ENCODE measurements around the gene ESPNL.

ESPNL gene

GRCh38 chr2:238144262-238144661, 44.1 kb downstream of the ESPNL start:
- DNase-seq, result no peak

GRCh38 chr2:238145046-238145445, 44.9 kb downstream of the ESPNL start:
- DNase-seq, result no peak

- DNase-seq, result no peak
These were observed 45.7 kb downstream of the ESPNL start for GRCh38 chr2:238145851-238146250.

DNA sequence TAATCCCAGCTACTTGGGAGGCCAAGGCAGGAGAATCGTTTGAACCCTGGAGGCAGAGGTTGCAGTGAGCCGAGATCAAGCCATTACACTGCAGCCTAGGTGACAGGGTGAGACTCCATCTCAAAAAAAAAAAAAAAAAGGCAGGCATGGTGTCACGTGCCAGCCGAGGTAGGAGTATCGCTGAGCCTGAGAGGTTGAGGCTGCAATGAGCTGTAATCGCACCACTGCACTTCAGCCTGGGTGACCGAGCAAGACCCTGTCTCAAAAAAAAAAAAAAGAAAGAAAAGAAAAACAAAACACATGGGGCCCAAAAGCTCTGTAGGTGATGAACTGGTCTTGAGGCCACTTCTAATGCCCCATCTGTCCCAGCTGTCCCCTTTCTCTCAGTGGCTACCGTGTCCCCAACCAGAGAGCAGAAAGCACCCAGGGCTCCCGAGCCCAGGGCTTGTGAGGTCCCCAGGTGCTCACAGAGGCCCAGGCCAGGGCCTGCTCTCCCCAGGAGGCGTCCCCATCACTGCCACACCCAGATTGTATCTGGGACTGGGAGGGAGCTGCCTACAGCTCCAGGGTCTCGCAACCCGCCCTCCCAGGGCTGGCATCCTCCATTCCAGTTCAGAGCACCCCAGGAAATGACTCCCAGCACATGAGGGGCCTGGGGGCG, 46.9 kb downstream of the ESPNL start:
- DNase-seq, result no peak

DNA sequence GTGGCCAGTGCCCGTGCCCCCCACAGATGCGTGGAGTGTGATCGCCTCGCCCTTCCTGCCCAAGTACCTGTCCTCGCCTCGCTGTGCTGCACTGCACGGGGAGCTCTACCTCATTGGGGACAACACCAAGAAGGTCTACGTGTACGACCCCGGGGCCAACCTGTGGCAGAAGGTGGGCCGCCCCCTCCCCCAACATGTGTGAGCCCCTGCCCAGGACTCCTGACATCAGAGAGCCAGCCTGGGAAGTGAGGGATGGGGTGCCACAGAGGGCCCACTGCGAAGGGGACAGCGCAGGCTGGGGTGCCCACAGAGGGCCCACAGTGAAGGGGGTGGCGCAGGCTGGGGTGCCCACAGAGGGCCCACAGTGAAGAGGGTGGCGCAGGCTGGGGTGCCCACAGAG, 48.8 kb downstream of the ESPNL start:
- DNase-seq, result no peak

- no peak for DNase-seq
These were observed 49.9 kb downstream of the ESPNL start for GRCh38 chr2:238149841-238150572.

- no peak for DNase-seq
These were observed 50.5 kb downstream of the ESPNL start for GRCh38 chr2:238150686-238151085.

DNA sequence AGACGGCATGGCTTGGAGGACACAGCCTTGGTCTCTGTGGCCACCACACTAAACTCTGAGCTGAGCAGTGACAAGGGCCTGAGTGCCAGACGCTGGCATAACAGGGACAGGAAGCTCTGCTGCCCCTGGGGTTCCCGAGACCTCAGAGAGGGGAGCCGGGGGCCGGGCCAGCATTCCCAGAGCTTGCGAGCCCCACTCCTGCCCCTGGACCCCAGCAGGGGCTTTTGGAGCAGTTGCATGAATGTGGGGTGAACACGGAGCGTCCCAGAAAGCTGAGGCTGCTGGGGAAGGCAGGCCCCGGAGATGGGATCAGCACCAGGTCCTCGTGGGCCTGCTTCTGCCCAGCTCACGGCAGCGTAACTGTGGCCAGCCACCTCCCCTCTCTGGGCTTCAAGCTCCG, 51.1 kb downstream of the ESPNL start:
- no peak for DNase-seq

GRCh38 chr2:238151628-238152235, 51.6 kb downstream of the ESPNL start:
- no peak for DNase-seq

GRCh38 chr2:238152771-238153688, 52.9 kb downstream of the ESPNL start:
- DNase-seq, result no peak

DNA sequence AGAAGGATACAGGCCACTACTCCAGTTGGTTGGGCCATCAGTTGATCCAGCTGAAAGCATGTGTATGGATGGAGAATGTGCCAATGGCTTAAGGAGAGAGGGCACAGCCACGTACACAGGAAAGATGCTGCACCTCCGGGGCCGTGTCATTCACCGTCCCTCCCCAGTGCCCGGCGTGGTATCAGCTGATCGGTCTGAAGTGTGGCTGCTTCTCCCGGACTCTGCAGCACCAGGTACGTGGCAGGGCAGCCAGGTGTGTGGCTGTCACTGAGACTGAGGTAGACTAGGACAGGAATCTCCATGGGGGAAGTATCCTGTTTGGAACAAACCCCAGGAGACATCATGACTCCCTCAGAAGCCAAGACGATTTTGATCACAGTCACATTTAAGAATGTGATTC, 54.4 kb downstream of the ESPNL start:
- DNase-seq, result no peak

DNA sequence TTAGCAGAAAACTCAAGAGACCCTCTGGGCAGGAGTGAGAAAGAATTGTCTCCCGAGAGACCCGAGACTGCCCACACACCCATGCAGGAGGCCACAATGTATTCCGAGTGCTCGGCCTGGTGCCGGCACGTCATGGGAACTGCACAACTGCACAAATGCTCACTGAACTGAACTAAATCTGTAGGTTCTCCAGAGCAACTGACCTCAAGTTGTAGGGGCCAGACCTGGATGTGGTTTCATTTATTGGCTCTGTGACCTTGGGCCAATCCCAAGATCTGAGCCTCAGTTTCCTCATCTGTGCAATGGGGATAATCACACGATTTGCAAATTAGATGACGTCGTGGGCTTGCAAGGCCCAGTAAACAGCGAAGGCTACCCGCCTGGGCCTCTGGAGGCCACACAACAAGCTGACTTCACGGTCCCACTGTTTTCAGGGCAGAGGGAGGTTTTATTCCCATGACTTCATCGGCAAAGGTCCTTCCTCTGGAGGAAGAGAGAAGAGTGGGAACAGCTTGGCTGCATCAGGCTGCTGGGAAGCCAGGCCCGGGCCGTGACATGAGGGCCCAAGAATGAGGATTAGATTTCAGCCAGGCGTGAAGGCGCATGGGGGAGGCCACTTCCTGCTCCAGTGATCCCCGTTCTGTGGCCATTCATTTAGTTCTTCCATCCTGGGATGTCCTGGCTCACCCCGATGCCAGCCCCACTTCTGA, 55.1 kb downstream of the ESPNL start:
- DNase-seq, result no peak

DNA sequence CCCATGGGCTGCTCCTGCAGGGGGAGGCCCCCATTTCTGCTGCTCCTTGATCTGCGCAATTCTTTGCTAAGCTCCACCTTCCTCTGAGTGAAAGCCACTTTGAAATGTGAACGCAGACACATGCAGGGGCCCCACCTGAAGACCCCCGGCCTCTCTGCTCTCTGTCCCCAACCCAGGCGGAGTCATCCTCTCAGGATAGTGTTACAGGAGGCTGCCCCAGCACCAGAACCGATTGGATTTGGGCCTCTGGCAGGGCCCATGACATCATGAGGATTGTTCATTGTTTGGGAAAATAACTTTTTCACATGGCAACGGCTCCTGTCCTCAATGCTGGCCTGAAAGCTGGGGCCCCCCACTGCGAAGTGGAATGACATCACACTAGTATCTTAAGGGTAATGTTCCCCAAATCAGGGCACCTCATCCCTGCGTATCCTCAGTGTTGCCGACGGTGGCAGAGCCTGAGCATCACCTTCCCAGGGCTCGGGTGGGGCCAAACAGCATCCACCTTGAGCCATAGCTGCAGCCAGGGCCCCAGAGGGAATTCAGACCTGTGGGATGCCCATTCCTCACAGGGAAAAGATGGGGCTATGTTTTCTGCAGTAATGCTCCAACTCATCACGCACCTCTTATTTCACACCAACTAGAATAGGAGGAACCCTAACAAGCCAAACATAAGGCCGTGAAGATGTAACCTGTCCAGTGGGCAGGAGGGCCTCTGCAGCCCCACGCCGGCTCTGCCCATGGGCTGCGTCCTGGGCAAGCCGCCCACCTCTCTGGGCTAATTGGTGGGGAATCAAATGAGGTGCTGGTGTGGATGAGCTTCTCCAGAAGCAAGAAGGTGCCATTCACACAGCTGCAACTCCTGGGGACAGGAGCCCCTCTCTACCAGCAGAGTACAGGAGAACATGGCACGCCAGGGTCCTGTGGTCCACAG, 55.9 kb downstream of the ESPNL start:
- no peak for DNase-seq

- no peak for DNase-seq
These were observed 57.4 kb downstream of the ESPNL start for GRCh38 chr2:238157506-238158017.

- DNase-seq, result no peak
These were observed 57.9 kb downstream of the ESPNL start for GRCh38 chr2:238158018-238158508.

DNA sequence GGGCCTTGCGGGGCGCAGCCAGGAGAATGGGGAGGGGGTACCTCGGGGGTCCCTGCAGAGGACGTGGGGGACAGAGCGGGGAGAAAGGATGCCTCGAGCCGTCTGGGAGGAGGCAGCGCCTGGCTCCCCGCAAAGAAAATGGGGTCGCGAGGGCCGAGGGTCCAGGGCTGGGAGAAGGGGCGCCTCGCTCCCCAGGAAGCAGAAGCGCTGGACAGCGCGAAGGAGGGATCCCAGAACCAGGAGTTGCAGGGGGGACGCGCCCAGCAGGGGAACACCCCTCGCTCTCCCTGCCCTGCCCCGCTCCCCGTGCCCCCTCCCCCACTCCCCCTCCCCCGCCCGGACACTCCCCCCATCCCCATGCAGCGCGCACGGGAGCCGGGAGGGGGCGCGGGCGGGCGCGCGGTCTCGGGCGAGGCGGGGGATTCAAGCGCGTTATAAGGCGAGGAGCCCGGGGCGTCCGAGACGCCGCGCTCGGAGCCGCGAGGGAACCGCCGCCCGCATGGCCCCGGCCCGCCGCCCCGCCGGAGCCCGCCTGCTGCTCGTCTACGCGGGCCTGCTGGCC, 58.5 kb downstream of the ESPNL start, which contains the start of gene ERFE:
ERFE (plus strand) TSS at position 462 of the 562 bp plus-strand sequence; CDS start at position 500, 38 bp downstream.
- no peak for DNase-seq

- no peak for DNase-seq
These were observed 59.0 kb downstream of the ESPNL start for GRCh38 chr2:238159071-238159539.

DNA sequence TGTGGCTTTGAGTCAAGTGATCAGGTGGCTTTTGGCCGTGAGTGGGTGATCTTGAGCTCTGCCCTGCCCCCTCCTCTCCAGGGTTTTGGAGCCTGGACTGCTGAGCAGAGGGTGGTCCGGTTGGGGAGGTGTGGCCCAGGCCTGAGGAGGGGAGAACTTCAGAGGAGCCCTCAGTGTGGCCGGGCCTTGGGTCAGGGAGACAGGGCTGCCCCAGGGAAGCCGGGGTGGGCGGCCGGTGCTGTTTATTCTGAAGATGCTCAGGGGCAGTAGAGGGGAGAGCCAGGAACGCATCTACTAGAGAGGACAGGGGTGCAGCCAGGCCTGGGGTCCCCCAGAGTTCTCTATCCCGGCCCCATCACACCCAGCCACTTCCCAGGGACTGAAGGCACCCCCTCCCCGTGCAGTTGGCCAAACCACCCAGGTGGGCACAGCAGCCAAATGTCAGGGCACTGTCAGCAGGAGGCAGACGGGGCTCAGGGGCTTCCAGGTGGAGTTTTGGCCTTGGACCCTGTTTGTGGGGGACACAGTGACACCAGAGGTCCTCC, 59.6 kb downstream of the ESPNL start:
- DNase-seq, result no peak

GRCh38 chr2:238160206-238161129, 60.3 kb downstream of the ESPNL start:
- DNase-seq, result no peak

All from GOT3 (cell line).